Transverse colon (tissue), 3 donors: ENCODE results near the gene NEK9.

ENCODE experiments used
- CTCF ChIP-seq, 5 experiments: fragments of 200-600 bp in 3 of 5; fragments of 450-650 bp in 2 of 5; sonication (generic) in 3 of 5; IDR thresholded peaks; 1 replicate in 2 of 5; 2 replicates in 3 of 5; pipeline ENCODE4 v1.5.1; 2016 to 2017; ENCODE audit warnings: antibody characterized with exemption in 5 of 5, inconsistent platforms in 3 of 5, mild to moderate bottlenecking in 2 of 5, moderate library complexity in 1 of 5
- EP300 ChIP-seq: sonication (generic); formaldehyde crosslinking; IDR thresholded peaks from one replicate; pipeline ENCODE4 v1.6.1; 2017; ENCODE audit warnings: antibody characterized with exemption, low read depth

GRCh38 chr14:75095690-75096089, 31.2 kb downstream of the NEK9 start:
- TF ChIP-seq CTCF (IDR thresholded peaks at IDR 0.05) (no peak), EP300 (no peak)
